ENCODE measurements around the gene CWC22.

The CWC22 gene

DNA sequence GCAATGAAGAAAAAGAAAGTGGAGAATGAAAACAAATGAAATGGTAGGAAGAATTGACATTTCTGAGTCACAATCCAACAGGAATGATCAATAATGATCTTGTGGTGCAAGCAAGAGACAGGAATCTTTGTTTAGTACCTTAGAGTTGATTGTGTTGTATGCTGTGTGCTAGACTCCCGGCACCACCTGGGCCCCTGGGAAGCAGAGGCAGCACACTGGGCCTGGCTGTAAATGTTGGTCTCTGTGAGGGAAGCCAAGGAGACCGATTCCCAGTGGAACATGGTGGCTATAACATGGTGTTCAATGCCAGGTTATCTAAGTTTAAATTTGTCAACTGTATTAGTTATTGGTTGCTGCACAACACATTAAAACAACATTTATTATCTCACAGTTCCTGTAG, 9.8 kb upstream of the CWC22 start:
- TF ChIP-seq SIN3A (IDR thresholded peaks at IDR 0.05; ENCODE audit: borderline replicate concordance, insufficient read depth, low read length) (no peak), FOXP2 (optimal IDR thresholded peaks at IDR 0.05; ENCODE audit: borderline replicate concordance, extremely low read depth, extremely low read length, insufficient read depth) (no peak), POLR2AphosphoS5 (IDR thresholded peaks at IDR 0.05; ENCODE audit: low read depth, low read length) (no peak), TAF1 (IDR thresholded peaks at IDR 0.05; ENCODE audit: borderline replicate concordance, insufficient read depth, low read length) (no peak)
- TF ChIP-seq, protein P1, sequence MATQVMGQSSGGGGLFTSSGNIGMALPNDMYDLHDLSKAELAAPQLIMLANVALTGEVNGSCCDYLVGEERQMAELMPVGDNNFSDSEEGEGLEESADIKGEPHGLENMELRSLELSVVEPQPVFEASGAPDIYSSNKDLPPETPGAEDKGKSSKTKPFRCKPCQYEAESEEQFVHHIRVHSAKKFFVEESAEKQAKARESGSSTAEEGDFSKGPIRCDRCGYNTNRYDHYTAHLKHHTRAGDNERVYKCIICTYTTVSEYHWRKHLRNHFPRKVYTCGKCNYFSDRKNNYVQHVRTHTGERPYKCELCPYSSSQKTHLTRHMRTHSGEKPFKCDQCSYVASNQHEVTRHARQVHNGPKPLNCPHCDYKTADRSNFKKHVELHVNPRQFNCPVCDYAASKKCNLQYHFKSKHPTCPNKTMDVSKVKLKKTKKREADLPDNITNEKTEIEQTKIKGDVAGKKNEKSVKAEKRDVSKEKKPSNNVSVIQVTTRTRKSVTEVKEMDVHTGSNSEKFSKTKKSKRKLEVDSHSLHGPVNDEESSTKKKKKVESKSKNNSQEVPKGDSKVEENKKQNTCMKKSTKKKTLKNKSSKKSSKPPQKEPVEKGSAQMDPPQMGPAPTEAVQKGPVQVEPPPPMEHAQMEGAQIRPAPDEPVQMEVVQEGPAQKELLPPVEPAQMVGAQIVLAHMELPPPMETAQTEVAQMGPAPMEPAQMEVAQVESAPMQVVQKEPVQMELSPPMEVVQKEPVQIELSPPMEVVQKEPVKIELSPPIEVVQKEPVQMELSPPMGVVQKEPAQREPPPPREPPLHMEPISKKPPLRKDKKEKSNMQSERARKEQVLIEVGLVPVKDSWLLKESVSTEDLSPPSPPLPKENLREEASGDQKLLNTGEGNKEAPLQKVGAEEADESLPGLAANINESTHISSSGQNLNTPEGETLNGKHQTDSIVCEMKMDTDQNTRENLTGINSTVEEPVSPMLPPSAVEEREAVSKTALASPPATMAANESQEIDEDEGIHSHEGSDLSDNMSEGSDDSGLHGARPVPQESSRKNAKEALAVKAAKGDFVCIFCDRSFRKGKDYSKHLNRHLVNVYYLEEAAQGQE (IDR thresholded peaks at IDR 0.05; ENCODE audit: insufficient read depth in 1 of 2, low read depth in 2 of 2, low read length in 2 of 2): no peak

- no peak for TF ChIP-seq FOXP2 (optimal IDR thresholded peaks at IDR 0.05; ENCODE audit: borderline replicate concordance, extremely low read depth, extremely low read length, insufficient read depth)
- TF ChIP-seq SIN3A (IDR thresholded peaks at IDR 0.05; ENCODE audit: borderline replicate concordance, insufficient read depth, low read length): no peak
- TF ChIP-seq, protein P1 (IDR thresholded peaks at IDR 0.05; ENCODE audit: insufficient read depth in 1 of 2, low read depth in 2 of 2, low read length in 2 of 2): no peak
- TF ChIP-seq POLR2AphosphoS5 (IDR thresholded peaks at IDR 0.05; ENCODE audit: low read depth, low read length): no peak
- TF ChIP-seq TAF1 (IDR thresholded peaks at IDR 0.05; ENCODE audit: borderline replicate concordance, insufficient read depth, low read length): no peak
Observed at GRCh38 chr2:180015951-180016709, 9.0 kb upstream of the CWC22 start.

- TF ChIP-seq POLR2AphosphoS5 (IDR thresholded peaks at IDR 0.05; ENCODE audit: low read depth, low read length) (no peak), FOXP2 (optimal IDR thresholded peaks at IDR 0.05; ENCODE audit: borderline replicate concordance, extremely low read depth, extremely low read length, insufficient read depth) (no peak), SIN3A (IDR thresholded peaks at IDR 0.05; ENCODE audit: borderline replicate concordance, insufficient read depth, low read length) (no peak), TAF1 (IDR thresholded peaks at IDR 0.05; ENCODE audit: borderline replicate concordance, insufficient read depth, low read length) (no peak)
- TF ChIP-seq, protein P1 (IDR thresholded peaks at IDR 0.05; ENCODE audit: insufficient read depth in 1 of 2, low read depth in 2 of 2, low read length in 2 of 2): no peak
Observed at GRCh38 chr2:180012523-180012922, 5.4 kb upstream of the CWC22 start.

DNA sequence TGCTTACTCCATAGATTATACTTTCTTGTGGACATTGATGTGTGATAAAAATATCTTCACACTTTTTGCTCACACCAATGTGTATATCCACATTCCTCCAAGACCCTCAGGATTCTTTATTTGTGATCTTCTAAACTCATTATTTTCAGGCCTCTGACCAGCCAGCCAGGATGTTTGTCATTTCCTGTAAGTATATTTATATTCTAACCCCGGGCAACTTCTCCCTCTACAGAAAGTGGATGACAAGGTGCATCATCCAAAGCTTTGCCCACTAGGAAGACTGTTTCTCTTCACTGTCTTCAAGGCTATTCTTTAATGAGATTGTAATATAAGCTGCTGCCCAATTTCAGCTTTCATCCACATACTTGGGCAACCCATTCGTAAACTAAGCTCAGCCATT, 3.6 kb upstream of the CWC22 start:
- TF ChIP-seq POLR2AphosphoS5 (IDR thresholded peaks at IDR 0.05; ENCODE audit: low read depth, low read length): no peak
- no peak for TF ChIP-seq TAF1 (IDR thresholded peaks at IDR 0.05; ENCODE audit: borderline replicate concordance, insufficient read depth, low read length)
- no peak for TF ChIP-seq SIN3A (IDR thresholded peaks at IDR 0.05; ENCODE audit: borderline replicate concordance, insufficient read depth, low read length)
- TF ChIP-seq FOXP2 (optimal IDR thresholded peaks at IDR 0.05; ENCODE audit: borderline replicate concordance, extremely low read depth, extremely low read length, insufficient read depth): no peak
- TF ChIP-seq, protein P1 (IDR thresholded peaks at IDR 0.05; ENCODE audit: insufficient read depth in 1 of 2, low read depth in 2 of 2, low read length in 2 of 2): no peak
